Tibial nerve (tissue), 4 donors: ENCODE data around the gene LRRC3.

Experiments used
- EP300 ChIP-seq, 2 donors: sonication (generic); formaldehyde crosslinking; IDR thresholded peaks; one replicate each; pipeline ENCODE4 v1.6.1; 2017; ENCODE audit warnings: antibody characterized with exemption in 2 of 2, mild to moderate bottlenecking in 1 of 2
- POLR2A ChIP-seq, 2 donors: fragments of 450-650 bp; IDR thresholded peaks; one replicate each; pipeline ENCODE4 v1.6.1; 2017; ENCODE audit warnings: antibody characterized with exemption in 2 of 2, mild to moderate bottlenecking in 2 of 2, moderate library complexity in 2 of 2
- TF ChIP-seq, protein P1 (sequence below), 5 experiments: fragments of 200-600 bp in 3 of 5; fragments of 450-650 bp in 2 of 5; sonication (generic) in 3 of 5; IDR thresholded peaks; one replicate each; pipeline ENCODE4 v1.5.1; 2016 to 2019; ENCODE audit warnings: antibody characterized with exemption in 5 of 5, mild to moderate bottlenecking in 3 of 5, moderate library complexity in 2 of 5

- TF ChIP-seq, protein P1, sequence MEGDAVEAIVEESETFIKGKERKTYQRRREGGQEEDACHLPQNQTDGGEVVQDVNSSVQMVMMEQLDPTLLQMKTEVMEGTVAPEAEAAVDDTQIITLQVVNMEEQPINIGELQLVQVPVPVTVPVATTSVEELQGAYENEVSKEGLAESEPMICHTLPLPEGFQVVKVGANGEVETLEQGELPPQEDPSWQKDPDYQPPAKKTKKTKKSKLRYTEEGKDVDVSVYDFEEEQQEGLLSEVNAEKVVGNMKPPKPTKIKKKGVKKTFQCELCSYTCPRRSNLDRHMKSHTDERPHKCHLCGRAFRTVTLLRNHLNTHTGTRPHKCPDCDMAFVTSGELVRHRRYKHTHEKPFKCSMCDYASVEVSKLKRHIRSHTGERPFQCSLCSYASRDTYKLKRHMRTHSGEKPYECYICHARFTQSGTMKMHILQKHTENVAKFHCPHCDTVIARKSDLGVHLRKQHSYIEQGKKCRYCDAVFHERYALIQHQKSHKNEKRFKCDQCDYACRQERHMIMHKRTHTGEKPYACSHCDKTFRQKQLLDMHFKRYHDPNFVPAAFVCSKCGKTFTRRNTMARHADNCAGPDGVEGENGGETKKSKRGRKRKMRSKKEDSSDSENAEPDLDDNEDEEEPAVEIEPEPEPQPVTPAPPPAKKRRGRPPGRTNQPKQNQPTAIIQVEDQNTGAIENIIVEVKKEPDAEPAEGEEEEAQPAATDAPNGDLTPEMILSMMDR (IDR thresholded peaks at IDR 0.05) = no peak
- TF ChIP-seq EP300 (IDR thresholded peaks at IDR 0.05) (no peak), POLR2A (IDR thresholded peaks at IDR 0.05) (no peak)
Measured at GRCh38 chr21:44456214-44456914, 1.1 kb downstream of the LRRC3 start.
